Stomach (tissue), 9 donors: ENCODE results near the gene OLIG1. TPM values are rescaled to one million over a fixed set of nuclear protein-coding genes. Genes with fewer than 3 reads are reported as not detected.

Experiments
- DNase-seq, 2 donors: peaks; one replicate each; pipeline versions ENCODE4 v3.0.0 to v3.0.0-alpha.2; 2013 to 2019
- H3K27ac ChIP-seq, 5 donors: fragments of 200-600 bp in 4 of 5; sonication (generic) in 4 of 5; one replicate each; pipeline ENCODE4 v1.5.1; 2013 to 2019; ENCODE audit warnings: mild to moderate bottlenecking in 1 of 5, moderate library complexity in 1 of 5
- H3K27me3 ChIP-seq, 3 donors: fragments of 200-600 bp; sonication (generic); one replicate each; pipeline ENCODE4 v1.5.1; 2017 to 2019; ENCODE audit warnings: mixed run types in 1 of 3
- H3K36me3 ChIP-seq, 4 donors: fragments of 200-600 bp; sonication (generic); 1 replicate in 3 of 4; 2 replicates in 1 of 4; pipeline ENCODE4 v1.5.1; 2016 to 2019
- H3K4me1 ChIP-seq, 4 donors: fragments of 200-600 bp; sonication (generic); one replicate each; pipeline ENCODE4 v1.5.1; 2016 to 2019
- H3K4me3 ChIP-seq, 4 donors: fragments of 200-600 bp; sonication (generic) in 3 of 4; one replicate each; pipeline ENCODE4 v1.5.1; 2016 to 2019; ENCODE audit warnings: mild to moderate bottlenecking in 1 of 4
- H3K9me3 ChIP-seq, 4 donors: fragments of 200-600 bp; sonication (generic); one replicate each; pipeline ENCODE4 v1.5.1; 2016 to 2019
- EP300 ChIP-seq: sonication (generic); formaldehyde crosslinking; IDR thresholded peaks from one replicate; pipeline ENCODE4 v1.6.1; 2017; ENCODE audit warnings: antibody characterized with exemption
- POLR2A ChIP-seq, 4 donors: fragments of 450-650 bp; IDR thresholded peaks; one replicate each; pipeline ENCODE4 v1.6.1; 2016; ENCODE audit warnings: antibody characterized with exemption in 4 of 4, control low read depth in 2 of 4, mild to moderate bottlenecking in 1 of 4, moderate library complexity in 1 of 4
- POLR2AphosphoS5 ChIP-seq, 3 donors: sonication (generic); formaldehyde crosslinking; IDR thresholded peaks; one replicate each; pipeline ENCODE4 v1.6.1; 2016; ENCODE audit warnings: antibody characterized with exemption in 3 of 3
- WGBS, 5 donors: extraction: QIAGEN DNeasy Blood & Tissue Kit in 3 of 5; methylation state at CpG; one replicate each; pipeline versions ENCODE4 v1.1.5 to v1.1.7; 2013 to 2018; 5-methylcytosine and 5-hydroxymethylcytosine counted together
- intact Hi-C: fragments of 100-400 bp; cut with DNase I; formaldehyde crosslinking; loops from one replicate; pipeline ENCODE4 v1.15.1; 2023; ENCODE audit warnings: low total_unique reads
- polyA plus RNA-seq, 3 donors: library from polyadenylated mRNA; stranded (reverse); fragments of 200-250 nt; gene quantifications; one replicate each; pipeline ENCODE4 v1.2.3, GENCODE V29; 2013
- total RNA-seq, 5 donors: library from RNA; depleted of rRNA; stranded (reverse); fragments of >200 nt; gene quantifications; one replicate each; pipeline versions ENCODE4 v1.1.0 to v1.2.3, GENCODE V29; 2014 to 2016
- TF ChIP-seq, protein P1 (sequence below), 7 experiments: fragments of 450-650 bp in 4 of 7; fragments of 200-600 bp in 3 of 7; sonication (generic) in 3 of 7; IDR thresholded peaks; one replicate each; pipeline ENCODE4 v1.5.1; 2016 to 2019; ENCODE audit warnings: antibody characterized with exemption in 7 of 7, control low read depth in 2 of 7, mild to moderate bottlenecking in 1 of 7
- donor health status: healthy with polysubstance abuse.
- donor health status: Bipolar disorder and iron deficiency.
- donor health status: healthy.

The OLIG1 gene
- total and polyA plus RNA-seq, 8 donors: not detected

DNA sequence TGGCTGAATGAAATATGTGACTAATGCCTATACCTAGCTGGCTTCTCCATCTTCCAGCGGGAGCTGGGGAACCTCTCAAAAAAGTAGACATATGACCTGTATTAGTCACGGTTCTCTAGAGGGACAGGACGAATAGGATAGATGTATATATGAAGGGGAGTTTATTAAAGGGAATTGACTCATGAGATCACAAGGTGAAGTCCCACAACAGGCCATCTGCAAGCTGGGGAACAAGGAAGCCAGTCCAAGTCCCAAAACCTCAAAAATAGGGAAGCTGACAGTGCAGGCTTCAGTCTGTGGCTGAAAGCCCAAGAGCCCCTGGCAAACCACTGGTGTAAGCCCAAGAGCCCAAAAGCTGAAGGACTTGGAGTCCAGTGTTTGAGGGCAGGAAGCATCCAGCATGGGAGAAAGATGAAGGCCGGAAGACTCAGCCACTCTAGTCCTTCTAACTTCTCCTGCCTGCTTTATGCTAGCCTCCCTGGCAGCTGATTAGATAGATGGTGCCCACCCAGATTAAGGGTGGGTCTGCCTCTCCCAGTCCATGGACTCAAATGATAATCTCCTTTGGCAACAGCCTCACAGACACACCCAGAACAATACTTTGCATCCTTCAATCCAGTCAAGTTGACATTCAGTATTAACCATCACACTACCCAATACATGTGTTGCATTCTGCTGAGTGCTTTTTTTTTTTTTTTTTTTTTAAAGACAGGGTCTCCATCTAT lies 19.6 kb downstream of the OLIG1 start:
- Histone ChIP-seq H3K9me3 (no peaks in the 10 kb centered on the region), H3K27me3 (peaks cover 0 to 26% (median 7%) of the 10 kb centered on the region in 3 donors), H3K27ac (no peak overlapping the region), H3K4me3 (no peak overlapping the region), H3K4me1 (no peaks in the 10 kb centered on the region), H3K36me3 (no peaks in the 10 kb centered on the region)
- DNase-seq: no peak
- WGBS, 5 donors: 67 to 82% (median 78%) methylated on average over 4 of the region's 4 CpGs
- intact Hi-C loops: no loop called here
- TF ChIP-seq POLR2AphosphoS5 (IDR thresholded peaks at IDR 0.05) (no peak), EP300 (no peak), POLR2A (IDR thresholded peaks at IDR 0.05) (no peak)
- TF ChIP-seq, protein P1, sequence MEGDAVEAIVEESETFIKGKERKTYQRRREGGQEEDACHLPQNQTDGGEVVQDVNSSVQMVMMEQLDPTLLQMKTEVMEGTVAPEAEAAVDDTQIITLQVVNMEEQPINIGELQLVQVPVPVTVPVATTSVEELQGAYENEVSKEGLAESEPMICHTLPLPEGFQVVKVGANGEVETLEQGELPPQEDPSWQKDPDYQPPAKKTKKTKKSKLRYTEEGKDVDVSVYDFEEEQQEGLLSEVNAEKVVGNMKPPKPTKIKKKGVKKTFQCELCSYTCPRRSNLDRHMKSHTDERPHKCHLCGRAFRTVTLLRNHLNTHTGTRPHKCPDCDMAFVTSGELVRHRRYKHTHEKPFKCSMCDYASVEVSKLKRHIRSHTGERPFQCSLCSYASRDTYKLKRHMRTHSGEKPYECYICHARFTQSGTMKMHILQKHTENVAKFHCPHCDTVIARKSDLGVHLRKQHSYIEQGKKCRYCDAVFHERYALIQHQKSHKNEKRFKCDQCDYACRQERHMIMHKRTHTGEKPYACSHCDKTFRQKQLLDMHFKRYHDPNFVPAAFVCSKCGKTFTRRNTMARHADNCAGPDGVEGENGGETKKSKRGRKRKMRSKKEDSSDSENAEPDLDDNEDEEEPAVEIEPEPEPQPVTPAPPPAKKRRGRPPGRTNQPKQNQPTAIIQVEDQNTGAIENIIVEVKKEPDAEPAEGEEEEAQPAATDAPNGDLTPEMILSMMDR (IDR thresholded peaks at IDR 0.05): no peak

DNA sequence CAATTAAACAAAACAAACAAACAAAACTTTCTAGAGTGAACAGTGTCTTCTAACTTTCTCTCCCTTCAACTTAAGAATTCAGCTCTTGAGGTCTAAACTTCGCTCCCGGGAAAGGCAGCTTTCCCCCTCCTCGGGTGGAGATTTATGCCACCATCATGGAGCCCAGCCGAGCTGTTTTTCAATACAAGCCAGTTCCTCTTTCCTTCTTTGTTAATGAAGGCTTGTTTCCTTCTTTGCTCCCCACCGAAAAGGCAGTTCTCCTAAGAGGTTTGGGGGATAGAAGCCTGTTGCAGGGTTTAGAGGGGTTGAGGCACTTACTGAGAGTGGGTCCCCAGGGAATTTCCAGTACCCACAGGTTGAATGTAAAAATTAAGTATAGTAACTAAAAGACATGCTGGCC lies 26.5 kb downstream of the OLIG1 start:
- no peaks in the 10 kb centered on the region for H3K36me3 ChIP-seq
- no peak for DNase-seq
- WGBS, 5 donors: 28 to 35% (median 32%) methylated on average over 5 of the region's 5 CpGs
- no peak for TF ChIP-seq POLR2AphosphoS5 (IDR thresholded peaks at IDR 0.05)
- TF ChIP-seq, protein P1 (IDR thresholded peaks at IDR 0.05): no peak
- intact Hi-C loops: no loop called here
- no peaks in the 10 kb centered on the region for H3K4me1 ChIP-seq
- no peak overlapping the region for H3K4me3 ChIP-seq
- H3K9me3 ChIP-seq: no peaks in the 10 kb centered on the region
- peaks cover 0 to 33% (median 6%) of the 10 kb centered on the region in 3 donors for H3K27me3 ChIP-seq
- H3K27ac ChIP-seq: no peak overlapping the region

DNA sequence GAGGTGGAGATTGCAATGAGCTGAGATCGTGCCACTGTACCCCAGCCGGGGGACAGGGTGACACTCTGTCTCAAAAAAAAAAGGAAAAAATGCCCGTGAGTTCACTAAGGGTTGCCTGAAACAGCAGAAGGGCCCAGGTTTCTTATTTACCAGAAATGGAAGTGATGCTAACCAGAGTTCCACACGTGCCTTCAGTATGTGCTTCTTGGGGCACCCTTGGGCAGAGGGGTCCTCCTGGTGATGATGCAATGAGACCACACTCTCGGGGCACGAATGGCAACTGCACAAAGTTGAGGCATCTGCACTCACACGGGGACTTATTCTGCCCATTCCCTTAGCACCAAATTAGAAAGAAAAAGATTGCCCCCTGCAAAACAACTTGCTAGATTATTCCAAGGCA lies 29.2 kb downstream of the OLIG1 start:
- no peaks in the 10 kb centered on the region for H3K36me3 ChIP-seq
- DNase-seq: no peak
- no peak overlapping the region for H3K4me3 ChIP-seq
- H3K9me3 ChIP-seq: no peaks in the 10 kb centered on the region
- TF ChIP-seq EP300: no peak
- TF ChIP-seq POLR2AphosphoS5 (IDR thresholded peaks at IDR 0.05): no peak
- TF ChIP-seq POLR2A (IDR thresholded peaks at IDR 0.05): no peak
- TF ChIP-seq, protein P1 (IDR thresholded peaks at IDR 0.05): no peak
- WGBS, 5 donors: 76 to 88% (median 83%) methylated on average over 7 of the region's 7 CpGs
- no peak overlapping the region for H3K27ac ChIP-seq
- H3K4me1 ChIP-seq: no peaks in the 10 kb centered on the region
- peaks cover 0 to 39% (median 10%) of the 10 kb centered on the region in 3 donors for H3K27me3 ChIP-seq
- intact Hi-C loops: no loop called here

DNA sequence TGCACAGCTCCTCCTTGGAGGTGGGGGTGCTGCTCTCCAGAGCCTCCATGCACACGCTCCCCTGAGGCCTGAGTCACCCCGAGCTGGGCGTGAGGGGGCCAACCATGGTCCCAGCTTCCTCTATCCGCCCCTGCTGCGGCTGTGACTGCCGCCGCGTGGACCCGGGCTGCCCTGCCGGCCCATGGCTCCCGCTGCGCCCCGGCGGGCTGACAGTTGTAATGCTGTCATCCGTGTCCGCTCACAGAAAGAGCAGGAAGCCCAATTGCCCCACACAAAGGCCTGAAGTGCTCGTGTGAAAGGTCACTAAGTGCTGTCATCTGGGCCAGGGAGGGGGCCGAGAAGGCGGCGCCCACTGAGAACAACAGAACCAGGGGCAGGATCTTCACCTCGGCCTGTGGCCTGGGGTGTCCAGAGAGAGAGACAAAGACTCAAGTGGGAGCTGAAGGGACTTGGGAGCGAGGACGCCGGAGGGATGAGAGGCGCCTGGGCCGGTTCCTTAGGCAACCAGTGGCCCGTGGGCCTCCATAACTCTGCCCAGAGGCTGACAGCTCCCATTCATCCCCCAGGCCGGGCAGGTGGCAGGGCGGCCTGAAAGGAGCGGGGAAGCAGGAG lies 31.5 kb downstream of the OLIG1 start:
- intact Hi-C loops: no loop called here

More for the DNA sequence above, 31.5 kb downstream of the OLIG1 start:
- Histone ChIP-seq H3K27me3 (peaks cover 0 to 56% (median 13%) of the 10 kb centered on the region in 3 donors), H3K4me3 (no peak overlapping the region), H3K36me3 (no peaks in the 10 kb centered on the region), H3K9me3 (peaks cover 0 to 5% (median 0%) of the 10 kb centered on the region in 4 donors), H3K27ac (no peak overlapping the region), H3K4me1 (no peaks in the 10 kb centered on the region)
- WGBS, 5 donors: 66 to 73% (median 68%) methylated on average over 14 to 30 of the region's 30 CpGs
- no peak for TF ChIP-seq POLR2AphosphoS5 (IDR thresholded peaks at IDR 0.05)
- TF ChIP-seq, protein P1 (IDR thresholded peaks at IDR 0.05): no peak
- no peak for TF ChIP-seq EP300
- no peak for TF ChIP-seq POLR2A (IDR thresholded peaks at IDR 0.05)
- no peak for DNase-seq
